Measurements from ENCODE around the gene TXNRD3.

The TXNRD3 gene

DNA sequence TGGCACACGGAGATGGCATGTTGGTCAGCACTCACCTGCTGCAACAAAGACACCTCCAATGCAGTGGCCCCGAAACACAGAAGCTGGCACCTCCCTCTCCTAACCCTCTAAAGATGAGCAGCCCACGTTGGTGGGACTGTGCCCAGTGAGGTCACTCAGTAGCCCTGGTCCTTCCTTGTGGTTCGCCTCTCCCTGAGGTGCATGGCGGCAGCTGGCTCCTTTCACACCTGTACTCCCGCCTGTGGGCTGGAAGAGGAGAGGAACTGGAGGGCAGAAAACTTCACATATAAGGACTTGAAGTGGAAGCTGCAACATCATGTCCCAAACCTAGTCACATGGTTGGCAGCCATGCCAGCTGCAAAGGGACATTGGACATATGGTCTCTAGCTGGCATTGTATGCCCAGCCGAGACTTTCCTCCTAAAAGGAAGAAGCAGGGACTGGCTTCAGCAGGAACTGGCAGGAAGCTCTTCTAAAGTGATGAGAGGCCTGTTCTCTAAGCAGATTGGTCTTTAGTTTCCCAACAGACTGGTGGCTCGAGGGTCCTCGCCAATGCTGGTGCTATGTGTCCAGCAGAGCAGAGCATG is 85.4 kb downstream of the TXNRD3 start:
- no peaks in the 10 kb centered on the region for H3K36me3 ChIP-seq (replicated peaks; ENCODE audit: low read depth, low read length)
- no peak overlapping the region for H2AFZ ChIP-seq (ENCODE audit: low read depth, low read length)
- H3K9me3 ChIP-seq (ENCODE audit: insufficient read depth, low read length), result no peaks in the 10 kb centered on the region
- TF ChIP-seq CTCF (IDR thresholded peaks at IDR 0.05; ENCODE audit: low read depth, low read length) (no peak), EZH2phosphoT487 (IDR thresholded peaks at IDR 0.05; ENCODE audit: low read depth) (no peak)
- H3K27me3 ChIP-seq (ENCODE audit: low read depth, low read length), result peaks cover 47% of the 10 kb centered on the region
- H3K79me2 ChIP-seq (ENCODE audit: low read length), result no peaks in the 10 kb centered on the region
- no peak overlapping the region for H3K9ac ChIP-seq (ENCODE audit: low read length)
- no peaks in the 10 kb centered on the region for H4K20me1 ChIP-seq (ENCODE audit: insufficient read depth, low read length)
- no peak overlapping the region for H3K4me2 ChIP-seq (ENCODE audit: low read length)
- H3K4me1 ChIP-seq (ENCODE audit: low read length), result no peaks in the 10 kb centered on the region
- no peak overlapping the region for H3K4me3 ChIP-seq (ENCODE audit: low read length)
- no peak overlapping the region for H3K27ac ChIP-seq (ENCODE audit: low read length)

- Histone ChIP-seq H4K20me1 (ENCODE audit: insufficient read depth, low read length) (no peaks in the 10 kb centered on the region), H3K4me3 (ENCODE audit: low read length) (no peak overlapping the region), H3K9me3 (ENCODE audit: insufficient read depth, low read length) (no peaks in the 10 kb centered on the region), H3K27ac (ENCODE audit: low read length) (no peak overlapping the region), H3K4me2 (ENCODE audit: low read length) (no peak overlapping the region), H3K9ac (ENCODE audit: low read length) (no peak overlapping the region), H3K27me3 (ENCODE audit: low read depth, low read length) (peaks cover 50% of the 10 kb centered on the region), H3K79me2 (ENCODE audit: low read length) (no peaks in the 10 kb centered on the region), H3K36me3 (replicated peaks; ENCODE audit: low read depth, low read length) (no peaks in the 10 kb centered on the region), H2AFZ (ENCODE audit: low read depth, low read length) (no peak overlapping the region), H3K4me1 (ENCODE audit: low read length) (no peaks in the 10 kb centered on the region)
- TF ChIP-seq CTCF (IDR thresholded peaks at IDR 0.05; ENCODE audit: low read depth, low read length) (no peak), EZH2phosphoT487 (IDR thresholded peaks at IDR 0.05; ENCODE audit: low read depth) (no peak)
Observed at GRCh38 chr3:126568776-126569342, 86.1 kb downstream of the TXNRD3 start.

GRCh38 chr3:126567696-126568438 is 87.1 kb downstream of the TXNRD3 start:
- Histone ChIP-seq H4K20me1 (ENCODE audit: insufficient read depth, low read length) (no peaks in the 10 kb centered on the region), H3K79me2 (ENCODE audit: low read length) (no peaks in the 10 kb centered on the region), H3K4me2 (ENCODE audit: low read length) (no peak overlapping the region), H3K27ac (ENCODE audit: low read length) (no peak overlapping the region), H3K36me3 (replicated peaks; ENCODE audit: low read depth, low read length) (no peaks in the 10 kb centered on the region), H3K4me3 (ENCODE audit: low read length) (no peak overlapping the region), H2AFZ (ENCODE audit: low read depth, low read length) (no peak overlapping the region), H3K9me3 (ENCODE audit: insufficient read depth, low read length) (no peaks in the 10 kb centered on the region), H3K9ac (ENCODE audit: low read length) (no peak overlapping the region), H3K27me3 (ENCODE audit: low read depth, low read length) (peaks cover 47% of the 10 kb centered on the region), H3K4me1 (ENCODE audit: low read length) (no peaks in the 10 kb centered on the region)
- TF ChIP-seq CTCF (IDR thresholded peaks at IDR 0.05; ENCODE audit: low read depth, low read length), result no peak
- no peak for TF ChIP-seq EZH2phosphoT487 (IDR thresholded peaks at IDR 0.05; ENCODE audit: low read depth)

DNA sequence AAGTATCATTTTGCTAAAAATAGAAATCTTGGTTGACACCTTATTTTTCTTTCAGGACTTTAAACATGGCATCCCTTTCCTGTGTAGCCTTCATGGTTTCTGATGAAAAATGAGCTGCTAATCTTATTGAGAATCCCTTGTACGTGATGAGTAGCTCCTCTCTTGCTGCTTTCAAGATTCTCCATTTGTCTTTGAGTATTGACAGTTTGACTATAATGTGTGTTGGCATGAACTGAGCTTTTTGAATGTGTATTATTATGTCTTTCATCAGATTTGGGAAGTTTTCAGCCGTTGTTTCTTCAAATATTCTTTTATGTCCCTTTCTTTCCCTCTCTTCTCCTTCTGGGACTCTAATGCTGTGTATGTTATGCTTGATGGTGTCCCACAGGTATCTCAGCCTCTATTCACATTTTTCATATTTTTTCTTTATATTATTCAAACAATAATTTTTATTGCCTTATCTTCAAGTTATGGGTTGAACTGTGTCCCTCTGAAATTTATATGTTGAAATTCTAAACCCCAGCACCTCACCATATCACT is 92.1 kb downstream of the TXNRD3 start:
- no peaks in the 10 kb centered on the region for H3K36me3 ChIP-seq (replicated peaks; ENCODE audit: low read depth, low read length)
- H3K9me3 ChIP-seq (ENCODE audit: insufficient read depth, low read length), result no peaks in the 10 kb centered on the region
- H4K20me1 ChIP-seq (ENCODE audit: insufficient read depth, low read length), result no peaks in the 10 kb centered on the region
- no peak overlapping the region for H3K9ac ChIP-seq (ENCODE audit: low read length)
- H3K27ac ChIP-seq (ENCODE audit: low read length), result no peak overlapping the region
- TF ChIP-seq CTCF (IDR thresholded peaks at IDR 0.05; ENCODE audit: low read depth, low read length) (no peak), EZH2phosphoT487 (IDR thresholded peaks at IDR 0.05; ENCODE audit: low read depth) (no peak)
- no peak overlapping the region for H3K4me3 ChIP-seq (ENCODE audit: low read length)
- peaks cover 40% of the 10 kb centered on the region for H3K27me3 ChIP-seq (ENCODE audit: low read depth, low read length)
- no peaks in the 10 kb centered on the region for H3K79me2 ChIP-seq (ENCODE audit: low read length)
- no peaks in the 10 kb centered on the region for H3K4me1 ChIP-seq (ENCODE audit: low read length)
- H2AFZ ChIP-seq (ENCODE audit: low read depth, low read length), result no peak overlapping the region
- H3K4me2 ChIP-seq (ENCODE audit: low read length), result no peak overlapping the region
